ENCODE measurements around the gene HIF3A.
"Not testable (repeated sequence)": the region's sequence is repeated elsewhere in the genome, so short reads cannot be mapped to it uniquely, and the experiment has no call there.

Gene HIF3A

DNA sequence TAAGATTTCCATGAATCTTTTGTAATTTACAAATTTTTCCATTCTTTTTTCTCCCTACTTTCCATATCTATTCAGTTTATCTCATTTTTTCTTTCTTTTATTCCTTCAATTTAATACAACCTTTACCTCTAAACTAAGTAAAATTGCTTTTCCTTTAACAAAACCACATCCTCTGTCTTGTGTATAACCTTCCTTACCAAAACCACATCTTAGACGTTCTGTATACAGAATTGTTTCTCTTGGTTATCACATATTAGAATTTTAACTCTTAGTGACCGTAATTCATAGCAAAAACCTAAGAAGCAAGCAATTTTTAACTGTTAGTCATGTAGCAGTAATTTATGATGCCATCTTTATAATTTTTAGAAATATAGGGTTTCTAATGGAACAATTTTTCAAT lies 65.1 kb downstream of the HIF3A start:
- no peak for DNase-seq (ENCODE audit: low read depth)

GRCh38 chr19:46364359-46364758 lies 67.5 kb downstream of the HIF3A start:
- DNase-seq (ENCODE audit: low read depth), result no peak

DNA sequence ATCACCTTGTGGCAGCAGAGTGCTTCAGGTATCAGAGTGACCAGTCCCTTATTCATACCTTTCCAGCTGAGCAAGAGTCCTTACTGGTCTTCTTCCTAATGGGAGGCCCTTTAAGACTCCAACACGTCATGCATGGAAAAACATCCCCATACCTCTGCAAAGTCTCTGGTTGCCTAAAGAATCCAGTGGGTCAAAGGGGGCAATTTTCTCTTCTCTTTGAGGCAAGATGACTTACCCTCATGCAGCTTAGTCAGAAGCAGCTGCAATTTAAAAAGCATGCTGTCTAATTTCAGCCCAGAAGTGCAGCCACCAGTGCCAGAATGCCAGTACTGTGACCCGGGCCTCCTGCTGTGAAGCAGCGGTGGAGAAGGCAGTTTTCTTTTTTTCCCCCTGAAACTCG lies 68.7 kb downstream of the HIF3A start:
- peak; percentile 52 for DNase-seq (ENCODE audit: low read depth)

- DNase-seq (ENCODE audit: low read depth), result no peak
Observed at GRCh38 chr19:46366620-46367292, 69.9 kb downstream of the HIF3A start.

DNA sequence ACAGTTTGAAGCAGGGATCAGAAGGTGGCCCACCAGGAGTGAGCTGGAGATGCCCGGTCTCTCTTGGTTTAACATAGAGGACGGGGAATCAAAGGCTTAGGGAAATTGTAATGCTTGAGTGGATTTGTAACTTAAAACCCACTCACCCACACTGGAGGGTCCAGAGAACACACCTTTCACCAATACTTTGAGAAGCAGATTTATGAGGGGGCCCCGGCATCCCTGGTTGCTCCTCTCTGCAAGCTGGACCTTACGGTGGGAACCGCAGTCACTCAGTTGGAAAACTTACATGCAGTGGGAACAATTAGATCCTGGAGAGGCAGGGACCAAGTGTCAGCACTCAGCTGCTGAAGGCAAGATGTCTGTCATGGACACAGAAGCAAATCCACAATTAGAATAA lies 70.6 kb downstream of the HIF3A start:
- no peak for DNase-seq (ENCODE audit: low read depth)

GRCh38 chr19:46368116-46368515 lies 71.3 kb downstream of the HIF3A start:
- DNase-seq (ENCODE audit: low read depth), result no peak

- DNase-seq (ENCODE audit: low read depth), result no peak
Observed at GRCh38 chr19:46369817-46370216, 73.0 kb downstream of the HIF3A start.

DNA sequence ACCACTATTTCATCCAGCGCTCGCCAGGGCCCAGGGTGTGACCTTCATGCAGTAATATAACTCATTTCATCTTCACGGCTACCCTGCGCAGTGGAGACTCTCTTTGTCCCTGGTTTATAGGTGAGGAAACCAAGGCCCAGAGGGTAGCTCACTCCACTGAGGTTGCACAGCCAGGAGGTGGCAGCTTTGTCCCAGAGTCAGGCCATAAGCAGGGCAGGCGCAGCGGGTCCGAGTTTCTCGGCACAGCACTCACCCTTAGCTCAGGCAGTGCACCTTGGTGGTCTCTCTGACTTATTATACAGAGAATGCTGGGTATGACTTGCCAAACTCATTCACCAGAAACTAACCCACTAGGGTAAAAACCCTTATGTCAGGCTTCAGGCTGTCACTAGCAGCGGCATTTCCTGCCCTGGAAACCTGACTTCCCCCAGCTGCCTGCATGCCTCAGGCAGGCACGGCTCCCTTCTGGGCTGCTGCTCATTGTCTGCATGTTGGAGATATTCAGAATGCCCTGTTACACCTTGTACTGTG lies 74.6 kb downstream of the HIF3A start:
- no peak for DNase-seq (ENCODE audit: low read depth)

GRCh38 chr19:46372901-46373490 lies 76.2 kb downstream of the HIF3A start:
- peak; percentile 12 for DNase-seq (ENCODE audit: low read depth)

DNA sequence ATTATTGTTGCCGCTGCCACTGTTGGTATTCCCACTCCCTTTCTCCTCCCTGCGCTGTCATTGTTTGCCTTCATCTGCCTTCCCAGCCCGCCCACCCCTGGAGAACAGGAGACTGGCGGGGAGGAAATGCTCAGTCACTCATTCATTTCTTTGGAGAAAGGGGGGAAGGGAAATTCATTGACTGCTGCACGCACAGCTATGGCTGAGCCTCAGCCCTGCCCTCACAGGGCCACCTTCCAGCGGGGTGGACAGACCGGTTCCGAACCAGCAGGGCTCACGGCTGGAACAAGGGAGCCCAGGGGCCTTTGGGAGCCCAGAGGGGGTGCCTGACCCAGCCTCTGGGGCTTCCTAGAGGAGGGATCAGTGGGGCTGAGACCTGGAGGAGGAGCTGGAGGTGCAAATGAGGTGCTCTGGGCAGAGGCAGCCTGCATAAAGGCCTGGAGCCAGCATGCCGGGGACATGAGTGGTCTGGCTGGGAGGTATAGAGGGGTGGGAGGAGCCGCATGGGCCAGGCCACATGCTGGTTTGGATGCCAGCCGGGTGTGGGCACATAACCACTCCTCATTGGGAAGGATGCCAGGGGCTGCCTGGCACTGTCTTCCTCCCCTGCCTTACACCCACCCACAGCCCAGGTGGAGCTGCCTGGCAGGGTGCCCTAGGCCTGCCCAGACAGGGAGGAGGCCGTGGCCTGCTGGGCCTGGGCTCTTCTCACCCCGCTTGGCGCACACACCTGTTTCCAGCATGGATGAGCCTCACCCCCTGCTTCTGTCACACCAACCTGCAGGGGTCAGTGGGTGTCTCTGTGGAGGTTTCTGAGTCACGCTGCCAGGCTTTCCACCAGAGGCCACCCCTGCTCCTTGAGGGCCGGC lies 76.9 kb downstream of the HIF3A start:
- DNase-seq (ENCODE audit: low read depth), result peak; percentile 63

DNA sequence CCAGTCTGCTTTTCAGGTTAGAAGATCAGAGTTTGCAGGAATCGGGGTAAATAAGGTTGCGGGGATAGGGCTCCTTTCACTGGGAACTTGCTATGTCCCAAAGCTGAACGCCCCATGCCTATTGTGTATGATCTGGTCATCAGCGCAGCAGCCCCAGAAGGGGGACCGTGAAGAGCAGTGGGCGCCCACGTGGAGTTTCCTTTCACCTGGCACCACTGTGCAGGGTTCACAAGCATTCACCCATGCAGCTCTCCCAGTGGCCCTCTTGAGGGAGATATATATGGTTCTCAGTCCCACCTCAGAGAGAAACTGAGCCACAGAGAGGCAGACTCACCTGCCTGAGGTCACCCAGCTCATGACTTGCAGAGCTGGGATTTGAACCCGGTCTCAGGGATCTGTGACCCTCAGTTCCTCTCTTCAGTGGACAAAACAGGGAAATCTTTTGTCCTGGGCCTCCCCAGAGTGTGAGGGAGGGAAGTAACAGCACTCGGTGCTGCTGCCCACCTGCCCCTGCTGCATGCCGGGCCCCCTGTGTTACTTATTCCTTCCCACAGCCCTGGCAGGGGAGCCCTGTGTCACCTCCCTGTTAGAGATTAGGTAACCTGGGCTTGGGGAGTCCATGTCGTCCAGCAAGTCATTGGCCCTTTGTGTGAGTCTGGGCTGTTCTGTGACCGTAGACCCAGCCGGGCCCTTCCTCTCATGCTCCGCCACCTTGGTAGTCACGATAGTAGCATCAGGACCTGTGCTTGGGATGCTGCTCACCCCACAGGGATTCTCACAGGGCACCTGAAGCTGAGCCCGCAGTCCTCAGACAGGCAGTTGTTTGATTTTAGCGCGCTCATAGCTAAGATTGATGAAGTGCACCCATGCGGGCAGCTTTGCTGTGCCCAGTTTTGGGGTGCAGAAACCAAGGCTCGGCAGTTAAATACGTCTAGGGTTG lies 78.0 kb downstream of the HIF3A start:
- DNase-seq (ENCODE audit: low read depth), result no peak

DNA sequence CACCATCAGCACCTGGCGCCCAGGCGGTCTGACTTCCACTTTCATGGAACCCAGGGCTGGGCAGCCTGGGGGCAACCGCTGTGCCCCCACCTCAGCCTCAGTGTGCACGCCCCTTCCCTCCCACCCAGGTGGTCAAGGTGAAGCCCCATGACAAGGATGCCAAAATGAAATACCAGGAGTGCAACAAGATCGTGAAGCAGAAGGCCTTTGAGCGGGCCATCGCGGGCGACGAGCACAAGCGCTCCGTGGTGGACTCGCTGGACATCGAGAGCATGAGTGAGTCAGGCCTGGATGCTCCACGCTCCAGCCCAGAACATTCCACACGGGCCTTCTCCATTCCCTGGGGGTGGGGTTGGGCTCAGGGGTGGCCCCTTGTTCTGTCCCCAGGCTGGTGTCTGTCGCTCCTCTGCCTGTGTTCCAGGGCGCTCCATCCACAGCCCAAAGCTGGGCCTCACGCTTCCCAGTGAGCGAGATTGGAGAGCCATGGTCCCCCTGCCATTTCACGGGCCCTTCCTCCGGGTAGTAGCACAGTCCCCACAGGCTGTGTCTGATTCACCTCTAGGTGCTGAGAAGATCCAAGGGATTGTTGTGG lies 78.7 kb downstream of the HIF3A start:
- not testable (repeated sequence) for DNase-seq (ENCODE audit: low read depth)

GRCh38 chr19:46376241-46377153 lies 79.7 kb downstream of the HIF3A start:
- no peak for DNase-seq (ENCODE audit: low read depth)

GRCh38 chr19:46378268-46378667 lies 81.4 kb downstream of the HIF3A start:
- peak; percentile 92 for DNase-seq (ENCODE audit: low read depth)

GRCh38 chr19:46380690-46381089 lies 83.8 kb downstream of the HIF3A start:
- DNase-seq (ENCODE audit: low read depth), result no peak

DNA sequence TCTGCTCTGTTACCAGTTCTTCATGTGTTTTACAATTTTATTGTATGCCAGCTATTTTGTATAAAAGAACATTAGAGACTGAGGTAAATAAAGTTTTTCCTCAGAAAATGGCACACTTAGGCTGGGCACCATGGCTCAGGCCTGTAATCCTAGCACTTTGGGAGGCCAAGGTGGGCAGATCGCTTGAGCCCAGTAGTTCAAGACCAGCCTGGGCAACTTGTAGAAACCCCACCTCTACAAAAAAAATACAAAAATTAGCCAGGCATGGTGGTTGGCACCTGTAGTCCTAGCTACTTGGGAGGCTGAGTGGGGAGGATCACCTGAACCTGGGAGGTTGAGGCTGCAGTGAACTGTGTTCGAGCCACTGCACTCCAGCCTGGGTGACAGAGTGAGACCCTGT lies 84.5 kb downstream of the HIF3A start:
- no peak for DNase-seq (ENCODE audit: low read depth)

- no peak for DNase-seq (ENCODE audit: low read depth)
Observed at GRCh38 chr19:46381756-46382345, 85.0 kb downstream of the HIF3A start.

- no peak for DNase-seq (ENCODE audit: low read depth)
Observed at GRCh38 chr19:46383171-46383815, 86.5 kb downstream of the HIF3A start.

DNA sequence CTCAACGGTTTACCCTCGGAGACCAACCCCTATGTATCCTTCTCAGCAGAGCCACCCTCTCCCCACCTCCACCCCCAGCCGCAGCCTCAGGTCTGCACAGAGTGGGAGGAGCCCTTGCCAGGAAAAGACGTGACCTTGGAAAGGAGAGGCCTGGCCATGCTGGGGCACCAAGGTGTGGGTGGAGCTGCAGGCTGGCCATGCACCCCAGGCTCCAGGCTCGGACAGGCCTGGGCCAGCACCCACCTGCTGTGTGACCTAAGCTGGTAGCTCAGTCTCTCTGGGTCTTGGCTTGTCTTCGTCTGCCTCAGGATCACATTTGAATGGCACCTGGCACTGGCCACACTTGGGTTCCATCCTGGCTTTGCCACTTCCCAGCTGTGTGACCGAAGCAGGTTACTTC lies 87.0 kb downstream of the HIF3A start:
- DNase-seq (ENCODE audit: low read depth), result no peak

Data from EH (cell line).